GM21390 (cell line): ENCODE data around the gene TAF6L.
"Not testable (repeated sequence)": the region's sequence is repeated elsewhere in the genome, so short reads cannot be mapped to it uniquely, and the experiment has no call there.

ENCODE experiments used
- ATAC-seq: cut with Tn5 transposase; IDR thresholded peaks from one replicate; pipeline ENCODE4 v1.9.1; 2021; ENCODE audit not compliant: unreplicated experiment

Gene TAF6L

GRCh38 chr11:62805076-62805892 lies 34.1 kb downstream of the TAF6L start, which contains the start of gene NXF1:
Gene NXF1 (minus strand): TSS chr11:62805440. CDS start chr11:62805356, 84 bp downstream.
- peak; percentile 80 for ATAC-seq

- no peak for ATAC-seq
Observed at GRCh38 chr11:62805961-62806441, 34.8 kb downstream of the TAF6L start.

- no peak for ATAC-seq
Observed at GRCh38 chr11:62806611-62807121, 35.5 kb downstream of the TAF6L start.

- ATAC-seq = no peak
Observed at GRCh38 chr11:62810748-62811147, 39.6 kb downstream of the TAF6L start.

DNA sequence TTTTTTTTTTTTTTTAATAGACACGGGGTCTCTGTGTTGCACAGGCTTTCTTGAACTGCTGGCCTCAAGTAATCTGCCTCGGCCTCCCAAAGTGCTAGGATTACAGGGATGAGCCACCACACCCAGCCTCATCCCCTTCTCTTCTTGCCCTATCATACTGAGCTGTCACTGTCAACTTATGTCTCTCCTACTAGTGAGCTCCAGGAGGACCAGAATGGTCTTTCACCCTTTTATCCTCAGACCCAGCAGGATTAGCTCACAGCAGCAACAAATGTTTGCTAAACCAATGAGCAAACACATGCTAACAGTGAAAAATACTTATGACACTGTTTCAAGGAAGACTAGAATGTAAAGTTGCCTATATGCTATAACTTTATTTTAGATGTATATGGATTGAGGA lies 40.5 kb downstream of the TAF6L start:
- no peak for ATAC-seq

DNA sequence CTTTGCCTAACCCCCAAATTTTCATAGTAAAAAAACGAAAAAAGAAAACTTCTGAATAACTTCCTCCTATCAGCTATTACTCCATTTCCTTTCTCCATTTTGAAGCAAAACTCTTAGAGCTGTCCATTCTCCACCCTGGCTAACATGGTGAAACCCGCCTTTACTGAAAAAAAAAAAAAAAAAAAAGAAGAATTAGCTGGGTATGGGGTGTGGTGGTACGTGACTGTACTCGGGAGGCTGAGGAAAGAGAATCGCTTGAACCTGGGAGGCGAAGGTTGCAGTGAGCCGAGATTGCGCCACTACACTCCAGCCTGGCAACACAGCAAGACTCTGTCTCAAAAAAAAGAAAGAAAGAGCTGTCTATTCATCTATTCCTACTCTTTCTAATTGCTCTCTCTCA lies 45.4 kb downstream of the TAF6L start:
- no peak for ATAC-seq

DNA sequence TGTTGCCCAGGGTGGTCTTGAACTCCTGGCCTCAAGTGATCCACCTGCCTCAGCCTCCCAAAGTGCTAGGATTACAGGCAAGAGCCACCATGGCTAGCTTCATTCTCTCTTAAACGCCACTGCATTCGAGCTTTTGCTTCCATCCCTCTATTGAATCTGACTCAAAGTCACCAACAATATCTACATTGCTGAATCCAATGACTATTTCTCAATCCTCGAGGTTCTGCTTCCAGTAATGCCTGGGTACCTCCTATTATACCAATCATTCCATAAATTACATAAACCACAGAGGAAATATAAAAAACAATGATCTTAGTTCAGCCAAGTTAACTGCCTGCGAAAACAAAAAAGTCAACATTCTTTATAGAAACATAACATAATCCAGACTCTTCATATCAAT lies 45.9 kb downstream of the TAF6L start:
- no peak for ATAC-seq

GRCh38 chr11:62823677-62824076 lies 52.5 kb downstream of the TAF6L start:
- ATAC-seq = no peak

DNA sequence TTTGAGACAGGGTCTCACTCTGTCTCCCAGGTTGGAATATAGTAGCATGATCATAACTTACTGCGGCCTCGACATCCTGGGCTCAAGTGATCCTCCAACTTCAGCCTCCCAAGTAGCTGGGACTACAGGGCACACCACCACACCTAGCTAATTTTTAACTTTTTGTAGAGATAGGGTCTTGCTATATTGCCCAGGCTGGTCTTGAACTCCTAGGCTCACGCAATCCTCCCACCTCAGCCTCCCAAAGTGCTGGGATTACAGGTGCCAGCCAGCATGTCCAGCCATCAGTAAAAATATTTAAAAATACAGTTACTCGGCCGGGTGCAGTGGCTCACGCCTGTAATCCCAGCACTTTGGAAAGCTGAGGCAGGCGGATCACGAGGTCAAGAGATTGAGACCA lies 56.9 kb downstream of the TAF6L start:
- ATAC-seq = not testable (repeated sequence)

DNA sequence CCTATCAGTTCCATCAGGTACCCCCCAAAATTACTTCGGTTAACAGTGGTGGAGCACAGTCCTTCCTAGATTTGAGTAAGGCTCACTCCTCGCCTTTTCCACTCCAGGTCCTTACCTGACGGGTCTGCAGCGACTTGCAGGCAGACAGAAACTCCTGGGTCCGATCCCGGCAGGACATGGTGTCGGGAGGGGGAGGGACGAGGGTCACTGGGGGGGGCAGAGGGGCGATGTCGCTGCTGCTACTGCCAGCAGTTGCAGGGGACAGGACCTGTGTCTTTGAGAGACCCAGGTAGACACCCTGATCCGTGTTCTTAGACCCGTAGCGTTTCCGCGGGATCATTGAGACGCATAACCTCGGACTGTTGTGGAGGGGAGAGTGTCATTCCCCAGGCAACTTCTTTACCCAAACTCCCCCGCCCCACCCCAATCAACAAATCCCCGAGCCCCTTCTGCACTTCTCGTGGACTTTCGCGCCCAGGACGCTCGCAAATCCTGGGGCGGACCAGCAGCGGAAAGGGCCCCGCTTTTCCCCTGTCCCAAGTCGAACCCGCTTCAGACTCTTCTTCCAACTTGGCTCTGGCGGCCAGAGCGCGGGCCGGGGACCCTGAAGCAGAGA lies 59.8 kb downstream of the TAF6L start:
- ATAC-seq = no peak

DNA sequence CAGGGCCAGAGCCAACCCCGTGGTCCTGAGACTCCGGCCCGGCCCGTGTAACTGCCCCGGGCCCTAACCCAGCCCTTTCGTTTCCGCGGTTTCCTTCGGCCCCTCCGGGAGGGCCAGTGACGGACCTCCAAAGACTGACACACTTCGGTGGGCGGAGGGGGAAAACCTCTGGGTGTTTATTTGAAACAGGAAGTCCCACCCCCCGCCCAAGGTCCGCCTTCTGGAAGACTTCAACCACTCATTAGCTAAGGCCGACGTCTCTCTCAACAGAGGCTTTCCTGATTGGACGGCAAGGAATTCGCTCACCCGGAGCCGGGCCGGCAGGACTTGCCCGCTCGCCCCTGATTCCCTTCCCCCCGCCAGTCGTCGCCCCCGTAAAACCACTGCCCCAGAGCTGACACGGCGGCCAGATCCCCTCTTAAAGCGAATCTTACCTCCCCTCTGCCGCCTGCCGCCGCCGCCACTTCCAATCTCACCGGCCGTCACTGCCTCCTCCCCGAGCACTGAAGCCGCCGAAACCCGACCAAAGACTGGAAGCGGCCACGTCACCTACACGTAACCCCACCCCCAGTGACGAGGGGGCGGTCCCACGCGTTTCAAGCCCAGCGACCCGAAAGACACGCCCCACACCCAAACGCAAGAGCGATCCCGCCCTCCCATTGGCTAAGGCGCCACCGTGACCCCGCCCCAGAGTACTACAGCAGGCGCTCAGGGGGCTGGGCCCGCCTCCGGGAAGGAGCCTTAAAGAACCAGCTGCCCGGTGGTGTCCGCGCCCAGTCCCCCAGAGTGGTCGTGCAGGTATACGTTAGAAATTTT lies 60.5 kb downstream of the TAF6L start, which contains the start of gene STX5:
TSS of gene STX5 (minus strand) at position 532 of the 816 bp plus-strand sequence. CDS start 808 bp downstream, outside the sequence.
- peak; percentile 73 for ATAC-seq

GRCh38 chr11:62832336-62833234 lies 61.4 kb downstream of the TAF6L start, which contains the start of gene TEX54:
Gene TEX54 (minus strand): TSS chr11:62832841.
- peak; percentile 5 for ATAC-seq

DNA sequence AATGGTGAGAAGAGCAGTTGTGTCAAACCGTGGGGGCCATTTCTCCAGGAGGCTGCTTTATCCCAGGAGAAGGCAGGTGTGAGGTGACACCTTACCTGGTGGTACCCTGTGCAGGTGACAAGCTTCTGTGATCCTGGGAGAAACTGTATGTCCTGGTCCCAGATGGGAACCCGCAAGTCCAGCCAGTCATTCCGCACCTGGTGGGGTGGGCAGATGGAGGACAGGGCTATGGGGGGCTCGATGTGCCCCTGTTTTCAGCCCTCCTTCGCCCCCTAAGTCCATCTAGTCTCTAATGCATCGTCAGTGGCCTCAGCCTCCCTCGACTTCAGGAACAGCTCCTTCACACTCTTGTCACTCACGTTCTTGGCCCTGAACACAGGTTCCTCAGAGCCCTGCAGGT lies 64.1 kb downstream of the TAF6L start:
- no peak for ATAC-seq
